AG10803 (cell line): ENCODE results near the gene FILIP1.
A peak's percentile ranks its signal among the peaks of the same experiment; 100 is the strongest.

ENCODE experiments used
- DNase-seq: peaks from one replicate; pipeline ENCODE4 v3.0.0; 2010; ENCODE audit warnings: low read depth
- H3K4me3 ChIP-seq: 2 replicates; pipeline ENCODE4 v1.5.1; 2011; ENCODE audit warnings: mild to moderate bottlenecking, low read length, control low read depth
- CTCF ChIP-seq: conservative IDR thresholded peaks from 2 replicates; pipeline ENCODE4 v1.5.1; 2011; ENCODE audit warnings: mild to moderate bottlenecking, low read length, control low read depth, inconsistent platforms

FILIP1 gene

DNA sequence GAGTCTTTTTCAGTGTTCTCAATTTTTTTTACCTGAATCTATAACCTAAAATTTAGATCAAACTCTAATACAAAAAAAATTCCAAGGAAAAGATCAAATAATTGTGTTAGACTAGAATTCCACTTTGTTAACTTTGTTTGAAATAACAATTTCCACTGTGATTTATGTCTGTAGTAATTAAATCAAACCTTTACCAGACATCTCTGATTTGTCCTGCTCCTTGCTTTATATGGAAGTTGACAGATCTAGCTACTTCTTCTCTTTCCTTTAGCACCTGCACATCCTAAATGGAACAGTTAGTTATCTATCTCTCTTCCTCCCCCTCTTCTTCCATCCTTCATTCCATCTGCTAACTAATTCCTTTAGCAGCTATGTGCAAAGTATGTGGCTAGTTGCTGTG, 109.5 kb downstream of the FILIP1 start:
- no peak overlapping the region for H3K4me3 ChIP-seq
- TF ChIP-seq CTCF, result no peak
- no peak for DNase-seq

DNA sequence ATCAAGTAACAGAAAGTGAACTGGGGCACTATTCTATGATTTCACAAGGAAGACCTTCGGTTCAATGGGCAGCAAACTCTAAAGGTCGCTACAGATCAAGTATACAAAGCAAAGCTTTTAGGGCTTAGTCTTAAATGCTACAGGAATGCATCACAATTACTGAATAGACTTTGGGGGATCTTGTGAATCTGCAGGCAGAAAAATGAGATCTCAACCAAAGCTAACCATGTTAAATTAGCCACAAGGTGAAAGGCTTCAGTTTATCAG, 111.0 kb downstream of the FILIP1 start:
- no peak for DNase-seq
- no peak for TF ChIP-seq CTCF
- H3K4me3 ChIP-seq, result no peak overlapping the region

DNA sequence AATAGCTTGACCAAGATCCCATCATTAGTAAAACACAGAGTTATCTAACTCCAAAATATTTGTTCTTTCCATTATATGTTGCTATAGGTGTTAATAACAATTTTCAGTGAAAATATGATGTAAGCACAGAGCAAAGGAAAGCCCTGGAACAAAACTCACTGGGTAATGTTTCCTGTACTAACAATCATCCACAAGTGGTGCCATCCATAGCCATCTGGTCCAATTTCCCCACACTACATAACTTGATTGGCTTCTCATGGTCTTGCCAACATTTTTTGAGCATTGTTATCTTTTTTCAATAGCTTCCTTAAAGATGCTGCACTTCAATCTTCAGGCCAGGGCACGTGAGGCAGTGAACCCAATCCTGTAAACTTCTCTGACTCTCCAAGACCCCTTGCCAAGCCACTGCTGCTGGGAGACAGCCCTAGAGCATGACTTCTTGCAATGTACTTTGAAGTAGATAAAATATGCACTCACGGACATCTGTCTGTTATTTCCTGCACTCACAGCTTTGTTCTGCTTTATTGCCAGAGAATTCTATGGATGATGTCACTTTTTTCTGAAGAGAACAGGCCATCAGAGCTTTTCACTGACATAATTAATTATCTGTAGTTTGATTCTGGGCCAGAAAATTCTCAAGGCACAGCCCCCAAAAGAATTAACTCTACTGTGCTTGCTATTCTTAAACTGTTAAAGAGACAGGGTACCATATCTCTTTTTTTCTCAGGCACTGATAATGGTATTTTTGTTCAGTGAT, 111.5 kb downstream of the FILIP1 start:
- TF ChIP-seq CTCF, result no peak
- no peak overlapping the region for H3K4me3 ChIP-seq
- DNase-seq, result peak; percentile 15

DNA sequence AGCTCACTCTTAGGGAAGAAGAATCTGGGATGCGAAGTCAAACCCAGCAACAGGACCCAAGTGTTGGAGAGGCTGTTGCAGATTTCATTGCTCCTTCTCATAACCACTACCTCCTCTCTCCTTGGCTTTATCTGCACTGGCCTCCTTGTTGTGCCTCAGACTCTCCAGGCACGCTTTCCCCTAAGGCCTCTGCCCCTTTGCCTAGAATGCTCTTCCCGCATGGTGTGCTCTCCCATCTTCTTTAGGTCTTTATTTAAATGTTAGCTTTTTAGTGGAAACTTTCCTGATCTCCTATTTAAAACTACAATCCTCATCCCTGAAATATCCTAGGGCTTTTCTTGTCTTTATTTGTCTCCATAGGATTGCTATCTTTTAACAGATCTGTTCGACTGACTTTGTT, 114.1 kb downstream of the FILIP1 start:
- no peak overlapping the region for H3K4me3 ChIP-seq
- DNase-seq, result no peak
- TF ChIP-seq CTCF, result no peak

DNA sequence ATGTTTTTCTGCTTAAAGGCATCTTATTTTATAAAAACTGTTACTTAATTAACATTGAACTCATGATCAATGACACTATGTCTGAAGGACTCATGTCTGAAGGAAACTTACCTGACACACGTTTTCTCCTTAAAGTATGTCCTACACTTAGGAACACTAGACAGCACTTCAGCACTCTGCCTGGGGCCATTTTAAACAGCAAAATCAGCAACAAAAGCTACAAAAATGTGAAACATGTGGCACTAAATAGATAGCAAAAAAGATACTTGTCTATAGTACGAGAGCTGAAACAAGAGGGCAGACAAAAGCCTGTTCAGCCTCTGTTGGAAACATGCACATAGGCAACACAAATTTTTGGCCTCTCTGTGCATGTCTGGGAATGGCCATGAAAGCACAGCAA, 115.5 kb downstream of the FILIP1 start:
- TF ChIP-seq CTCF, result no peak
- H3K4me3 ChIP-seq, result no peak overlapping the region
- DNase-seq, result no peak

GRCh38 chr6:75377386-75377785, 116.2 kb downstream of the FILIP1 start:
- no peak for DNase-seq
- no peak for TF ChIP-seq CTCF
- no peak overlapping the region for H3K4me3 ChIP-seq

- no peak for TF ChIP-seq CTCF
- H3K4me3 ChIP-seq, result no peak overlapping the region
- DNase-seq, result no peak
Measured at GRCh38 chr6:75376347-75377024, 117.1 kb downstream of the FILIP1 start.
